Astrocyte (in vitro differentiated cells and primary cell): ENCODE data around the gene ZNRF4. TPM values are rescaled to one million over a fixed set of nuclear protein-coding genes. Genes with fewer than 3 reads are reported as not detected.
A peak's percentile ranks its signal among the peaks of the same experiment; 100 is the strongest.

ENCODE experiments used
- DNase-seq: peaks from one replicate; pipeline ENCODE4 v3.0.0-alpha.2; 2010; ENCODE audit warnings: low read depth
- FAIRE-seq: peaks from 2 replicates; lab custom pipeline; 2011; peaks lifted over from hg19 to GRCh38; lab: Jason Lieb, UNC
- H2AFZ ChIP-seq: 2 replicates; pipeline ENCODE4 v1.6.0; 2012; ENCODE audit warnings: low read depth, low read length, inconsistent platforms
- H3K27ac ChIP-seq: 2 replicates; pipeline ENCODE4 v1.5.1; 2011; ENCODE audit warnings: low read depth, low read length, inconsistent platforms
- H3K27me3 ChIP-seq: 2 replicates; pipeline ENCODE4 v1.6.0; 2011; ENCODE audit warnings: low read length, inconsistent platforms; ENCODE audit not compliant: insufficient read depth
- H3K36me3 ChIP-seq: 2 replicates; pipeline ENCODE4 v1.5.1; 2011; ENCODE audit warnings: low read length, inconsistent platforms; ENCODE audit not compliant: insufficient read depth
- H3K4me1 ChIP-seq: 2 replicates; pipeline ENCODE4 v1.5.1; 2011; ENCODE audit warnings: low read length, inconsistent platforms; ENCODE audit not compliant: insufficient read depth
- H3K4me2 ChIP-seq: 2 replicates; pipeline ENCODE4 v1.6.0; 2012; ENCODE audit warnings: low read length, inconsistent platforms
- H3K4me3 ChIP-seq: 2 replicates; pipeline ENCODE4 v1.5.1; 2011; ENCODE audit warnings: low read depth, mild to moderate bottlenecking, low read length, inconsistent platforms; ENCODE audit not compliant: insufficient read depth
- H3K79me2 ChIP-seq: 2 replicates; pipeline ENCODE4 v1.6.0; 2012; ENCODE audit warnings: mild to moderate bottlenecking, low read length, inconsistent platforms; ENCODE audit not compliant: insufficient read depth
- H3K9ac ChIP-seq: 2 replicates; pipeline ENCODE4 v1.6.0; 2012; ENCODE audit warnings: mild to moderate bottlenecking, low read length, inconsistent platforms
- H3K9me3 ChIP-seq: 2 replicates; pipeline ENCODE4 v1.5.1; 2012; ENCODE audit warnings: low read depth, mild to moderate bottlenecking, low read length, inconsistent platforms; ENCODE audit not compliant: insufficient read depth
- H4K20me1 ChIP-seq: 2 replicates; pipeline ENCODE4 v1.6.0; 2012; ENCODE audit warnings: low read length, inconsistent platforms; ENCODE audit not compliant: insufficient read depth
- H3K27ac Mint-ChIP-seq: one replicate; pipeline ENCODE4 v1.8.0; 2021; ENCODE audit warnings: mild to moderate bottlenecking, mixed read lengths; ENCODE audit not compliant: unreplicated experiment
- H3K27me3 Mint-ChIP-seq: one replicate; pipeline ENCODE4 v1.8.0; 2021; ENCODE audit warnings: low read depth, mixed read lengths; ENCODE audit not compliant: unreplicated experiment
- H3K36me3 Mint-ChIP-seq: one replicate; pipeline ENCODE4 v1.8.0; 2021; ENCODE audit warnings: low read depth, mixed read lengths; ENCODE audit not compliant: unreplicated experiment
- H3K4me1 Mint-ChIP-seq: one replicate; pipeline ENCODE4 v1.8.0; 2021; ENCODE audit warnings: low read depth, mixed read lengths; ENCODE audit not compliant: unreplicated experiment
- H3K4me3 Mint-ChIP-seq: one replicate; pipeline ENCODE4 v1.8.0; 2021; ENCODE audit warnings: mild to moderate bottlenecking, moderate library complexity, mixed read lengths; ENCODE audit not compliant: unreplicated experiment
- H3K9me3 Mint-ChIP-seq: one replicate; pipeline ENCODE4 v1.8.0; 2021; ENCODE audit warnings: mild to moderate bottlenecking, mixed read lengths; ENCODE audit not compliant: unreplicated experiment
- EZH2 ChIP-seq: IDR thresholded peaks from 2 replicates; pipeline ENCODE4 v1.6.1; 2012; ENCODE audit warnings: mild to moderate bottlenecking, low read length, inconsistent platforms; ENCODE audit not compliant: insufficient read depth
- total RNA-seq: library from RNA; stranded (reverse); gene quantifications from 2 replicates; pipeline ENCODE4 v1.2.1, GENCODE V29; 2021
- TF ChIP-seq, protein P1 (sequence below): IDR thresholded peaks from 2 replicates; pipeline ENCODE4 v1.5.1; 2011; ENCODE audit warnings: low read depth, mild to moderate bottlenecking, inconsistent platforms, low read length, moderate library complexity; ENCODE audit not compliant: insufficient read depth

Gene ZNRF4
- total RNA-seq, 1 donor from 2014 or later: not detected

DNA sequence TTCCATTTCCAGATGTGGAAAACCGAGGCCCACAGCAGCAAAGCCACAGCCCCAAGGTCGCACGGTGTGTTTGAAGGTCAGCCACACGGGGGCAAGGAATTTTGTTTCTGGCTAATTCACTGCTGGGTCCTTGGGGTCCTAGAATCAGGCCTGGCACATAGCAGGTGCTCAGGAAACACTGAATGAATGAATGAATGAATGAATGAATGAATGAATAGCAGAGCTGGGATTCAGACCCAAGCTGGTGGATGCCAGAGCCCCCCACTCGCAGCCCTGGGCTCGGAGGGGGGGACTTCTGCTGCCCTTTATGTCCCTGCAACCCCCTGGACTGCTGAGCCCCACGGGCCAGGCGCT is 37.0 kb downstream of the ZNRF4 start:
- Histone ChIP-seq H3K4me1 (no peaks in the 10 kb centered on the region), H3K4me3 (no peak overlapping the region), H3K4me2 (no peak overlapping the region), H3K27ac (no peak overlapping the region), H3K27me3 (peaks cover 29% of the 10 kb centered on the region), H3K9me3 (no peaks in the 10 kb centered on the region), H3K79me2 (no peaks in the 10 kb centered on the region), H3K36me3 (no peaks in the 10 kb centered on the region), H2AFZ (no peak overlapping the region), H4K20me1 (no peaks in the 10 kb centered on the region), H3K9ac (no peak overlapping the region)
- no peak for FAIRE-seq
- Mint-ChIP-seq H3K27me3 (peaks cover 62% of the 10 kb centered on the region), H3K9me3 (peaks cover 3% of the 10 kb centered on the region), H3K4me3 (no peak overlapping the region), H3K27ac (no peak overlapping the region), H3K4me1 (no peaks in the 10 kb centered on the region), H3K36me3 (no peaks in the 10 kb centered on the region)
- TF ChIP-seq, protein P1, sequence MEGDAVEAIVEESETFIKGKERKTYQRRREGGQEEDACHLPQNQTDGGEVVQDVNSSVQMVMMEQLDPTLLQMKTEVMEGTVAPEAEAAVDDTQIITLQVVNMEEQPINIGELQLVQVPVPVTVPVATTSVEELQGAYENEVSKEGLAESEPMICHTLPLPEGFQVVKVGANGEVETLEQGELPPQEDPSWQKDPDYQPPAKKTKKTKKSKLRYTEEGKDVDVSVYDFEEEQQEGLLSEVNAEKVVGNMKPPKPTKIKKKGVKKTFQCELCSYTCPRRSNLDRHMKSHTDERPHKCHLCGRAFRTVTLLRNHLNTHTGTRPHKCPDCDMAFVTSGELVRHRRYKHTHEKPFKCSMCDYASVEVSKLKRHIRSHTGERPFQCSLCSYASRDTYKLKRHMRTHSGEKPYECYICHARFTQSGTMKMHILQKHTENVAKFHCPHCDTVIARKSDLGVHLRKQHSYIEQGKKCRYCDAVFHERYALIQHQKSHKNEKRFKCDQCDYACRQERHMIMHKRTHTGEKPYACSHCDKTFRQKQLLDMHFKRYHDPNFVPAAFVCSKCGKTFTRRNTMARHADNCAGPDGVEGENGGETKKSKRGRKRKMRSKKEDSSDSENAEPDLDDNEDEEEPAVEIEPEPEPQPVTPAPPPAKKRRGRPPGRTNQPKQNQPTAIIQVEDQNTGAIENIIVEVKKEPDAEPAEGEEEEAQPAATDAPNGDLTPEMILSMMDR: no peak
- TF ChIP-seq EZH2: no peak
- DNase-seq: no peak

DNA sequence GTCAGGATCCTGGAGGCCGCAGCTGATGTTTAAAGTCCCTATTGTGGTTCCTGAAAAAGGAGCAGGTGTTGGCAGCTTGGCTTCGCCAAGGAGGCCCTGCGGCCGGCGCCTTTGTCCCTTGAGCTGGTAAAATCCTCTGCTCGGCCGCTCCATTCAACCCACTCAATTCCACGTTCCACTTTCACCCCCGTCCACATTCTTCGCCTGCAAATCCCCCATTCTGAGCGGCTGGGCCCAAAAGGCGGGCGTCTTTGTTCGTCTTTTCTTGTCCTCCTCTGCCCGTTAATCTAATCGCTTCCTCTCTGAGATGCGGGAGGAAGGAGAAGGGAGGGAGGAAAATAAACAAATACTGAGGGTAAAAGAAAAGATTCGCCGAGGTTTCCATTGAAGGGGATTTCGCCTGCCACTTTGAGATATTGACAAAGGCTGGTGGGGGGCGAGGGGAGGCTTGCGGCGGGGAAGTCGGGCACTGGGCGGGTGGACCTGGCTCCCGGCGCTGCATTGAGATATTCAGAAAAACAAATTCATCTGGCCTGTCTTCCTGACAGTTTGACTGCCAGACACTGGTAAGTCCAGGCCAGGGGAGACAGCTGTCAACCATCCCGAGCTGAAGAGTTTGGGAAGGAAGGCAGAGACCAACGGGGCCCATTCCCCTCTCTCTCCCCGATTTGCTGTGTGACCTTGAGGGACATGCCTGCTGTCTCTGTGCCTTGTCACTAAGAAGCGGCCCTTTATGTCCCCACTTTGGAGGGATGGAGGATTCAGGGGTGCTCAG is 37.6 kb downstream of the ZNRF4 start:
- H3K27ac Mint-ChIP-seq: no peak overlapping the region
- H3K27me3 ChIP-seq: peaks cover 29% of the 10 kb centered on the region
- H3K4me1 ChIP-seq: no peaks in the 10 kb centered on the region
- no peak for DNase-seq
- H3K27ac ChIP-seq: no peak overlapping the region
- no peaks in the 10 kb centered on the region for H3K9me3 ChIP-seq
- H3K36me3 ChIP-seq: no peaks in the 10 kb centered on the region
- no peaks in the 10 kb centered on the region for H3K79me2 ChIP-seq
- H3K4me1 Mint-ChIP-seq: no peaks in the 10 kb centered on the region
- no peak overlapping the region for H3K4me3 ChIP-seq
- H2AFZ ChIP-seq: no peak overlapping the region
- H3K4me3 Mint-ChIP-seq: no peak overlapping the region
- no peaks in the 10 kb centered on the region for H3K36me3 Mint-ChIP-seq
- H3K4me2 ChIP-seq: peak overlapping the region; percentile 58
- peaks cover 3% of the 10 kb centered on the region for H3K9me3 Mint-ChIP-seq
- H3K27me3 Mint-ChIP-seq: peaks cover 65% of the 10 kb centered on the region
- H4K20me1 ChIP-seq: no peaks in the 10 kb centered on the region
- H3K9ac ChIP-seq: no peak overlapping the region
- FAIRE-seq: no peak
- peak; percentile 67 for TF ChIP-seq EZH2
- TF ChIP-seq, protein P1: no peak

DNA sequence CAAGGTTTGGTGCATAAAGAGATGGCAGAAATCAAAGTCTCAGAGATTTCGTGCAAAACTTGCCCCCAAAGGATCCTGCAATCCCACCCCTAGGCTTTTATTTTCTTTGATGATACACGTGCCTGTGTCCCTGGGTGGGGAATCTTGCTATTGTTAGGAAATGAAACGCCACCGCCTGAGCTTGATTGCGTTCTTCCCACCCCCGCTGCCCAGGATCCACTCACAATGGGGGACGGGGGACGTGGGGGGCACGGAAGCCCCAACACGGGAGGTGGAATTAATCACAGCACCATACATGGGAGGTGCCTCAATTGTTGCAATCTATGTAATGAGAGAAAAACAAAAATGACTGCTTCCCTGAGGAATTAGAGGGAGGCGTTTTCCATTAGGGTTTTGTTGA is 39.6 kb downstream of the ZNRF4 start:
- Histone ChIP-seq H3K9me3 (no peaks in the 10 kb centered on the region), H3K27ac (no peak overlapping the region), H3K79me2 (no peaks in the 10 kb centered on the region), H3K9ac (no peak overlapping the region), H3K27me3 (peaks cover 30% of the 10 kb centered on the region), H3K36me3 (no peaks in the 10 kb centered on the region), H3K4me3 (no peak overlapping the region), H2AFZ (no peak overlapping the region), H4K20me1 (no peaks in the 10 kb centered on the region), H3K4me1 (no peaks in the 10 kb centered on the region), H3K4me2 (no peak overlapping the region)
- no peaks in the 10 kb centered on the region for H3K4me1 Mint-ChIP-seq
- H3K27ac Mint-ChIP-seq: no peak overlapping the region
- FAIRE-seq (no peak), DNase-seq (no peak)
- TF ChIP-seq, protein P1: no peak
- TF ChIP-seq EZH2: no peak
- no peak overlapping the region for H3K4me3 Mint-ChIP-seq
- H3K36me3 Mint-ChIP-seq: no peaks in the 10 kb centered on the region
- H3K9me3 Mint-ChIP-seq: peaks cover 3% of the 10 kb centered on the region
- H3K27me3 Mint-ChIP-seq: peaks cover 75% of the 10 kb centered on the region
